Endothelial cell (in vitro differentiated cells): Measurements from ENCODE around the gene ZBTB7B. TPM values are rescaled to one million over a fixed set of nuclear protein-coding genes. Genes with fewer than 3 reads are reported as not detected.

Experiments used
- DNase-seq: peaks from one replicate; pipeline ENCODE4 v3.0.0; 2021; ENCODE audit warnings: low spot score
- H3K27ac Mint-ChIP-seq: one replicate; pipeline ENCODE4 v1.8.0; 2021; ENCODE audit warnings: mixed read lengths, inconsistent platforms; ENCODE audit not compliant: unreplicated experiment
- H3K27me3 Mint-ChIP-seq: one replicate; pipeline ENCODE4 v1.8.0; 2021; ENCODE audit warnings: mild to moderate bottlenecking, moderate library complexity, mixed read lengths, inconsistent platforms; ENCODE audit not compliant: unreplicated experiment
- H3K36me3 Mint-ChIP-seq: one replicate; pipeline ENCODE4 v1.8.0; 2021; ENCODE audit warnings: mild to moderate bottlenecking, low read depth, mixed read lengths, inconsistent platforms; ENCODE audit not compliant: unreplicated experiment
- H3K4me1 Mint-ChIP-seq: one replicate; pipeline ENCODE4 v1.8.0; 2021; ENCODE audit warnings: mild to moderate bottlenecking, mixed read lengths, inconsistent platforms; ENCODE audit not compliant: unreplicated experiment
- H3K4me3 Mint-ChIP-seq: one replicate; pipeline ENCODE4 v1.8.0; 2021; ENCODE audit warnings: mild to moderate bottlenecking, mixed read lengths, inconsistent platforms; ENCODE audit not compliant: unreplicated experiment
- H3K9me3 Mint-ChIP-seq: one replicate; pipeline ENCODE4 v1.8.0; 2021; ENCODE audit warnings: mixed read lengths, inconsistent platforms; ENCODE audit not compliant: unreplicated experiment
- CTCF ChIP-seq: fragments of 200-600 bp; sonication (generic); IDR thresholded peaks from one replicate; pipeline ENCODE4 v1.5.0; 2021; ENCODE audit warnings: antibody characterized with exemption; ENCODE audit not compliant: unreplicated experiment
- total RNA-seq: library from RNA; stranded (reverse); fragmentation: NEBNext Ultra II Directional; extraction: Animal tissue kit (Norgen Biotek cat#: 25700); gene quantifications from one replicate; pipeline ENCODE4 v1.2.1, GENCODE V29; 2021; ENCODE audit not compliant: unreplicated experiment

Gene ZBTB7B
- total RNA-seq, 1 donor from 2014 or later, result 23.3 TPM

- H3K9me3 Mint-ChIP-seq, result no peaks in the 10 kb centered on the region
- no peak overlapping the region for H3K4me3 Mint-ChIP-seq
- H3K36me3 Mint-ChIP-seq, result no peaks in the 10 kb centered on the region
- TF ChIP-seq CTCF, result no peak
- H3K4me1 Mint-ChIP-seq, result peaks cover 14% of the 10 kb centered on the region
- no peak for DNase-seq
- H3K27ac Mint-ChIP-seq, result no peak overlapping the region
- H3K27me3 Mint-ChIP-seq, result peaks cover 8% of the 10 kb centered on the region
Observed at GRCh38 chr1:155012776-155013602, 10.4 kb downstream of the ZBTB7B start.

- H3K27me3 Mint-ChIP-seq, result peaks cover 8% of the 10 kb centered on the region
- DNase-seq, result no peak
- H3K27ac Mint-ChIP-seq, result peak overlapping the region; percentile 24
- no peaks in the 10 kb centered on the region for H3K36me3 Mint-ChIP-seq
- H3K9me3 Mint-ChIP-seq, result no peaks in the 10 kb centered on the region
- no peak for TF ChIP-seq CTCF
- peaks cover 14% of the 10 kb centered on the region for H3K4me1 Mint-ChIP-seq
- no peak overlapping the region for H3K4me3 Mint-ChIP-seq
Observed at GRCh38 chr1:155013632-155014031, 11.0 kb downstream of the ZBTB7B start.

- no peak overlapping the region for H3K4me3 Mint-ChIP-seq
- peaks cover 11% of the 10 kb centered on the region for H3K27me3 Mint-ChIP-seq
- H3K36me3 Mint-ChIP-seq, result peaks cover 6% of the 10 kb centered on the region
- no peak overlapping the region for H3K27ac Mint-ChIP-seq
- H3K9me3 Mint-ChIP-seq, result no peaks in the 10 kb centered on the region
- DNase-seq, result no peak
- no peak for TF ChIP-seq CTCF
- H3K4me1 Mint-ChIP-seq, result peaks cover 17% of the 10 kb centered on the region
Observed at GRCh38 chr1:155014709-155015508, 12.3 kb downstream of the ZBTB7B start.

- TF ChIP-seq CTCF, result no peak
- DNase-seq, result no peak
- Mint-ChIP-seq H3K9me3 (no peaks in the 10 kb centered on the region), H3K36me3 (peaks cover 9% of the 10 kb centered on the region), H3K27ac (no peak overlapping the region), H3K4me1 (peaks cover 17% of the 10 kb centered on the region), H3K27me3 (peaks cover 15% of the 10 kb centered on the region), H3K4me3 (peak overlapping the region; percentile 11)
Observed at GRCh38 chr1:155015527-155016230, 13.1 kb downstream of the ZBTB7B start.
